Activated CD4-positive, alpha-beta T cell treated with anti-CD3 and anti-CD28 coated beads, Interleukin-2, Interleukin-6, amounts not matched to agents 100 ng/mL and 50 ng/mL, durations not matched to agents 16 hours and 8 hours (primary cell): ENCODE data around the gene KRTAP10-3.

ENCODE experiments used
- DNase-seq: peaks from one replicate; pipeline ENCODE4 v3.0.0-alpha.2; 2020

KRTAP10-3 gene

GRCh38 chr21:44514746-44515358 is 43.7 kb downstream of the KRTAP10-3 start:
- DNase-seq = no peak

- DNase-seq = no peak
These were observed 44.4 kb downstream of the KRTAP10-3 start for GRCh38 chr21:44514218-44514520.

GRCh38 chr21:44513389-44514217 is 45.0 kb downstream of the KRTAP10-3 start:
- DNase-seq = no peak

- no peak for DNase-seq
These were observed 45.9 kb downstream of the KRTAP10-3 start for GRCh38 chr21:44512496-44513388.

GRCh38 chr21:44511938-44512275 is 46.7 kb downstream of the KRTAP10-3 start:
- DNase-seq = no peak

GRCh38 chr21:44511219-44511937 is 47.2 kb downstream of the KRTAP10-3 start:
- no peak for DNase-seq

- DNase-seq = peak; percentile 78
These were observed 47.9 kb downstream of the KRTAP10-3 start for GRCh38 chr21:44510508-44511218.

GRCh38 chr21:44510109-44510507 is 48.5 kb downstream of the KRTAP10-3 start:
- no peak for DNase-seq

GRCh38 chr21:44509539-44509938 is 49.1 kb downstream of the KRTAP10-3 start:
- no peak for DNase-seq

- DNase-seq = no peak
These were observed 49.7 kb downstream of the KRTAP10-3 start for GRCh38 chr21:44508711-44509445.

- DNase-seq = no peak
These were observed 50.2 kb downstream of the KRTAP10-3 start for GRCh38 chr21:44508426-44508710.
